Measurements from ENCODE around the gene PHF19. TPM values are rescaled to one million over a fixed set of nuclear protein-coding genes. Genes with fewer than 3 reads are reported as not detected.

Gene PHF19
- 39.3 and 60.3 TPM in 2 replicates for total RNA-seq

GRCh38 chr9:120876842-120877240 is at the start of gene PHF19:
Gene PHF19, minus strand, starts transcription at chr9:120877188. Its CDS starts 2,447 bp downstream, at chr9:120874741.

GRCh38 chr9:120926397-120926928 is 49.5 kb upstream of the PHF19 start, which contains the start of gene TRAF1:
Gene TRAF1, minus strand, starts transcription at chr9:120926796. Its CDS starts 721 bp downstream, at chr9:120926075.

GRCh38 chr9:120842685-120843485 is 34.1 kb downstream of the PHF19 start, which contains the start of gene PSMD5:
Gene PSMD5, minus strand, starts transcription at chr9:120842922. Its CDS starts 13 bp downstream, at chr9:120842909.

Other genes starting within 250 kb of the PHF19 start
- gene MEGF9, start 162.7 kb downstream of the PHF19 start, total RNA-seq: 4.9 and 9.3 TPM in 2 replicates
- 26.0 and 43.5 TPM in 2 replicates for gene FBXW2, start 83.8 kb downstream of the PHF19 start, total RNA-seq
- 26.3 and 27.3 TPM in 2 replicates for gene PSMD5, start 34.3 kb downstream of the PHF19 start, total RNA-seq
- gene TRAF1, start 49.6 kb upstream of the PHF19 start, total RNA-seq: 1.3 and 3.8 TPM in 2 replicates
- 2.3 TPM in 2 replicates for gene C5, start 173.1 kb upstream of the PHF19 start, total RNA-seq
- 7.1 and 13.4 TPM in 2 replicates for gene CNTRL, start 197.8 kb upstream of the PHF19 start, total RNA-seq

Measured in epithelial cell of umbilical artery (primary cell).